H9 (cell line): Measurements from ENCODE around the gene TEX264. TPM values are rescaled to one million over a fixed set of nuclear protein-coding genes. Genes with fewer than 3 reads are reported as not detected.

Experiments
- DNase-seq: peaks from one replicate; pipeline ENCODE4 v3.0.0-alpha.2; 2017
- H2AFZ ChIP-seq: one replicate; pipeline ENCODE4 v1.6.1; 2013; ENCODE audit warnings: mild to moderate bottlenecking, low read length, control low read depth, moderate library complexity
- H2AK5ac ChIP-seq: 2 replicates; pipeline ENCODE4 v1.6.1; 2013; ENCODE audit warnings: low read length, control low read depth, mixed read lengths; ENCODE audit not compliant: insufficient read length
- H2BK120ac ChIP-seq: one replicate; pipeline ENCODE4 v1.6.1; 2013; ENCODE audit warnings: low read depth, mild to moderate bottlenecking, low read length, control low read depth, inconsistent platforms; ENCODE audit not compliant: poor library complexity, severe bottlenecking
- H2BK12ac ChIP-seq: 2 replicates; pipeline ENCODE4 v1.6.1; 2013; ENCODE audit warnings: low read length, control low read depth, mixed read lengths, low read depth; ENCODE audit not compliant: insufficient read length
- H2BK15ac ChIP-seq: 2 replicates; pipeline ENCODE4 v1.6.1; 2013; ENCODE audit warnings: low read depth, low read length, control low read depth
- H2BK20ac ChIP-seq: one replicate; pipeline ENCODE4 v1.6.1; 2013; ENCODE audit warnings: low read depth, mild to moderate bottlenecking, low read length, control low read depth, inconsistent platforms; ENCODE audit not compliant: poor library complexity, severe bottlenecking
- H2BK5ac ChIP-seq: 2 replicates; pipeline ENCODE4 v1.6.1; 2013; ENCODE audit warnings: low read length, control low read depth, mixed read lengths; ENCODE audit not compliant: insufficient read length
- H3K14ac ChIP-seq: 2 replicates; pipeline ENCODE4 v1.6.1; 2013; ENCODE audit warnings: low read length, control low read depth; ENCODE audit not compliant: insufficient read depth
- H3K18ac ChIP-seq: 2 replicates; pipeline ENCODE4 v1.6.1; 2013; ENCODE audit warnings: low read depth, mild to moderate bottlenecking, mixed read lengths, low read length, control low read depth; ENCODE audit not compliant: insufficient read length
- H3K23ac ChIP-seq: 2 replicates; pipeline ENCODE4 v1.6.1; 2013; ENCODE audit warnings: low read length, control low read depth, mixed read lengths, low read depth; ENCODE audit not compliant: insufficient read length
- H3K23me2 ChIP-seq: 2 replicates; pipeline ENCODE4 v1.6.1; 2013; ENCODE audit warnings: low read depth, mild to moderate bottlenecking, mixed read lengths, low read length, control low read depth; ENCODE audit not compliant: insufficient read length, poor library complexity, severe bottlenecking
- H3K27ac ChIP-seq: 2 replicates; pipeline ENCODE4 v1.5.1; 2013; ENCODE audit warnings: low read length, control low read depth, mixed read lengths, low read depth; ENCODE audit not compliant: insufficient read length
- H3K27me3 ChIP-seq: 2 replicates; pipeline ENCODE4 v1.6.1; 2013; ENCODE audit warnings: low read length, control low read depth, inconsistent platforms; ENCODE audit not compliant: insufficient read depth
- H3K4ac ChIP-seq: 2 replicates; pipeline ENCODE4 v1.6.1; 2013; ENCODE audit warnings: low read depth, mild to moderate bottlenecking, control low read depth, inconsistent platforms, low read length, moderate library complexity
- H3K4me1 ChIP-seq: 2 replicates; pipeline ENCODE4 v1.6.1; 2013; ENCODE audit warnings: low read length, control low read depth, inconsistent platforms; ENCODE audit not compliant: insufficient read depth
- H3K4me2 ChIP-seq: 2 replicates; pipeline ENCODE4 v1.6.1; 2013; ENCODE audit warnings: low read length, control low read depth, mixed read lengths; ENCODE audit not compliant: insufficient read length, insufficient read depth
- H3K56ac ChIP-seq: 2 replicates; pipeline ENCODE4 v1.6.1; 2013; ENCODE audit warnings: low read depth, mild to moderate bottlenecking, mixed read lengths, low read length, control low read depth; ENCODE audit not compliant: insufficient read length
- H3K79me1 ChIP-seq: 2 replicates; pipeline ENCODE4 v1.6.1; 2013; ENCODE audit warnings: low read depth, mild to moderate bottlenecking, moderate library complexity, low read length, control low read depth, inconsistent platforms; ENCODE audit not compliant: insufficient read depth, poor library complexity, severe bottlenecking
- H3K79me2 ChIP-seq: 2 replicates; pipeline ENCODE4 v1.6.1; 2013; ENCODE audit warnings: low read length, control low read depth, inconsistent platforms; ENCODE audit not compliant: insufficient read depth
- H3K9ac ChIP-seq: 2 replicates; pipeline ENCODE4 v1.6.1; 2013; ENCODE audit warnings: low read length, control low read depth, mixed read lengths; ENCODE audit not compliant: insufficient read length; ENCODE audit errors: extremely low read depth
- H3K9me3 ChIP-seq: one replicate; pipeline ENCODE4 v1.6.1; 2013; ENCODE audit warnings: low read depth, low read length, inconsistent platforms; ENCODE audit not compliant: control insufficient read depth
- H3T11ph ChIP-seq: one replicate; pipeline ENCODE4 v1.6.1; 2013; ENCODE audit warnings: mild to moderate bottlenecking, low read length, control low read depth, inconsistent platforms
- H4K20me1 ChIP-seq: one replicate; pipeline ENCODE4 v1.6.1; 2013; ENCODE audit not compliant: control insufficient read depth, insufficient read length, insufficient read depth
- H4K5ac ChIP-seq: 2 replicates; pipeline ENCODE4 v1.6.1; 2013; ENCODE audit warnings: low read depth, mild to moderate bottlenecking, mixed read lengths, low read length, control low read depth; ENCODE audit not compliant: insufficient read length
- H4K8ac ChIP-seq: replicated peaks from 2 replicates; pipeline ENCODE4 v1.6.1; 2013; ENCODE audit warnings: low read length, control low read depth, mixed read lengths, low read depth; ENCODE audit not compliant: insufficient read length
- H4K91ac ChIP-seq: 2 replicates; pipeline ENCODE4 v1.6.1; 2013; ENCODE audit warnings: low read depth, mild to moderate bottlenecking, moderate library complexity, mixed read lengths, low read length, control low read depth; ENCODE audit not compliant: insufficient read length
- H3K27ac Mint-ChIP-seq, 3 experiments: 2 replicates in 2 of 3; 3 replicates in 1 of 3; pipeline ENCODE4 v1.8.0; 2020 to 2021; ENCODE audit warnings: mixed read lengths in 3 of 3, mild to moderate bottlenecking in 1 of 3, moderate library complexity in 1 of 3
- H3K27me3 Mint-ChIP-seq: 2 replicates; pipeline ENCODE4 v1.8.0; 2021; ENCODE audit warnings: low read depth, mild to moderate bottlenecking, moderate library complexity, mixed read lengths
- H3K36me3 Mint-ChIP-seq, 3 experiments: 2 replicates in 2 of 3; 3 replicates in 1 of 3; pipeline ENCODE4 v1.8.0; 2020 to 2021; ENCODE audit warnings: low read depth in 3 of 3, mixed read lengths in 3 of 3; ENCODE audit not compliant: insufficient read depth in 1 of 3
- H3K4me1 Mint-ChIP-seq, 2 experiments: 2 replicates each; pipeline ENCODE4 v1.8.0; 2020; ENCODE audit warnings: mixed read lengths in 2 of 2
- H3K4me3 Mint-ChIP-seq, 2 experiments: 2 replicates in 1 of 2; 3 replicates in 1 of 2; pipeline ENCODE4 v1.8.0; 2020 to 2021; ENCODE audit warnings: mild to moderate bottlenecking in 2 of 2, mixed read lengths in 2 of 2, moderate library complexity in 1 of 2
- H3K9me3 Mint-ChIP-seq, 2 experiments: 2 replicates in 1 of 2; 3 replicates in 1 of 2; pipeline ENCODE4 v1.8.0; 2020; ENCODE audit warnings: mild to moderate bottlenecking in 2 of 2, mixed read lengths in 2 of 2, moderate library complexity in 1 of 2
- WGBS: extraction: QIAGEN DNeasy Blood & Tissue Kit; methylation state at CpG from one replicate; pipeline ENCODE4 v1.1.7; 2013; ENCODE audit warnings: missing lambda C conversion rate, low lambda C conversion rate, mixed read lengths; ENCODE audit not compliant: insufficient read length; ENCODE audit errors: extremely low coverage; 5-methylcytosine and 5-hydroxymethylcytosine counted together
- total RNA-seq: library from RNA; stranded (reverse); gene quantifications from 2 replicates; pipeline ENCODE4 v1.2.1, GENCODE V29; 2021
- TF ChIP-seq, protein P1 (sequence below): fragments of 200-600 bp; sonication (generic); conservative IDR thresholded peaks from 3 replicates; pipeline ENCODE4 v1.8.0; 2021; ENCODE audit warnings: antibody characterized with exemption, mild to moderate bottlenecking

Gene TEX264
- total RNA-seq, 1 experiment from 2014 or later = 17.3 TPM

- Histone ChIP-seq H4K5ac (no peak overlapping the region), H2BK12ac (no peak overlapping the region), H3K27me3 (no peaks in the 10 kb centered on the region), H2BK15ac (no peak overlapping the region), H3K79me2 (no peaks in the 10 kb centered on the region), H3K56ac (no peak overlapping the region), H2BK5ac (no peak overlapping the region), H3K79me1 (no peaks in the 10 kb centered on the region), H3K9me3 (no peaks in the 10 kb centered on the region), H2AFZ (no peak overlapping the region), H3K23ac (no peak overlapping the region), H2BK120ac (no peak overlapping the region), H3K18ac (no peak overlapping the region), H3K23me2 (peaks cover 8% of the 10 kb centered on the region), H3T11ph (no peak overlapping the region), H3K4me2 (no peak overlapping the region), H4K20me1 (no peaks in the 10 kb centered on the region), H3K4me1 (0 out of 2 replicates have a peak, but pooled peaks cover 2% of the 10 kb centered on the region), H2BK20ac (no peak overlapping the region), H4K91ac (no peak overlapping the region), H4K8ac (no peak overlapping the region), H3K27ac (no peak overlapping the region), H3K14ac (no peak overlapping the region), H3K4ac (no peak overlapping the region), H2AK5ac (no peak overlapping the region), H3K9ac (no peak overlapping the region)
- no peaks in the 10 kb centered on the region for H3K36me3 Mint-ChIP-seq
- no peak for DNase-seq
- H3K4me3 Mint-ChIP-seq = no peak overlapping the region
- peaks cover 24 to 27% of the 10 kb centered on the region in 2 experiments for H3K4me1 Mint-ChIP-seq
- TF ChIP-seq, protein P1, sequence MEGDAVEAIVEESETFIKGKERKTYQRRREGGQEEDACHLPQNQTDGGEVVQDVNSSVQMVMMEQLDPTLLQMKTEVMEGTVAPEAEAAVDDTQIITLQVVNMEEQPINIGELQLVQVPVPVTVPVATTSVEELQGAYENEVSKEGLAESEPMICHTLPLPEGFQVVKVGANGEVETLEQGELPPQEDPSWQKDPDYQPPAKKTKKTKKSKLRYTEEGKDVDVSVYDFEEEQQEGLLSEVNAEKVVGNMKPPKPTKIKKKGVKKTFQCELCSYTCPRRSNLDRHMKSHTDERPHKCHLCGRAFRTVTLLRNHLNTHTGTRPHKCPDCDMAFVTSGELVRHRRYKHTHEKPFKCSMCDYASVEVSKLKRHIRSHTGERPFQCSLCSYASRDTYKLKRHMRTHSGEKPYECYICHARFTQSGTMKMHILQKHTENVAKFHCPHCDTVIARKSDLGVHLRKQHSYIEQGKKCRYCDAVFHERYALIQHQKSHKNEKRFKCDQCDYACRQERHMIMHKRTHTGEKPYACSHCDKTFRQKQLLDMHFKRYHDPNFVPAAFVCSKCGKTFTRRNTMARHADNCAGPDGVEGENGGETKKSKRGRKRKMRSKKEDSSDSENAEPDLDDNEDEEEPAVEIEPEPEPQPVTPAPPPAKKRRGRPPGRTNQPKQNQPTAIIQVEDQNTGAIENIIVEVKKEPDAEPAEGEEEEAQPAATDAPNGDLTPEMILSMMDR = no peak
- peak overlapping the region in 1 of 3 experiments; percentile 89; a peak in 2 of 7 replicates for H3K27ac Mint-ChIP-seq
- H3K27me3 Mint-ChIP-seq = peaks cover 6% of the 10 kb centered on the region
- no CpG with 5 or more reads among the region's 14 CpGs for WGBS
- H3K9me3 Mint-ChIP-seq = no peaks in the 10 kb centered on the region
Measured at GRCh38 chr3:51673802-51674654, 3.0 kb downstream of the TEX264 start.
